GM12878 (cell line): ENCODE data around the gene KIFC1. TPM values are rescaled to one million over a fixed set of nuclear protein-coding genes. Genes with fewer than 3 reads are reported as not detected.

ENCODE experiments used
- ATAC-seq: fragments of 200-7000 bp; cut with Tn5 transposase; 3 replicates; pipeline ENCODE4 v1.9.1; 2020; ENCODE audit warnings: mild to moderate bottlenecking, moderate library complexity
- BruUV-seq: library from RNA; stranded (reverse); fragments of 400-500 nt; replicated peaks from 2 replicates; lab custom pipeline; 2021; lab: Mats Ljungman, UMichigan
- CTCF ChIA-PET: fragments of 300-600 bp; sonication (Branson Sonifier 250); formaldehyde crosslinking; extraction: SDS; loops from one replicate; lab custom pipeline; 2021; ENCODE audit warnings: inconsistent platforms; lab: Yijun Ruan, JAX
- POLR2A ChIA-PET: fragments of 350-600 bp; formaldehyde crosslinking; extraction: SDS; loops from one replicate; lab custom pipeline; 2021; ENCODE audit warnings: inconsistent platforms; lab: Charles Lee
- RAD21 ChIA-PET: fragments of 300-600 bp; sonication (Branson Sonifier 250); formaldehyde crosslinking; loops from one replicate; lab custom pipeline; 2023; ENCODE audit warnings: antibody characterized with exemption; ENCODE audit not compliant: unreplicated experiment; lab: Charles Lee
- SMC1A ChIA-PET: fragments of 300-600 bp; sonication (Branson Sonifier 250); formaldehyde crosslinking; loops from one replicate; lab custom pipeline; 2023; ENCODE audit not compliant: unreplicated experiment, uncharacterized antibody; lab: Charles Lee
- DNase-seq: peaks from one replicate; pipeline ENCODE4 v3.0.0-alpha.2; 2011; ENCODE audit warnings: low read depth, low spot score
- FAIRE-seq: peaks from 3 replicates; lab custom pipeline; 2011; peaks lifted over from hg19 to GRCh38; lab: Jason Lieb, UNC
- H2AFZ ChIP-seq: 2 replicates; pipeline ENCODE4 v1.6.0; 2011; ENCODE audit warnings: low read depth, low read length, control low read depth; ENCODE audit not compliant: control insufficient read depth
- H3K27ac ChIP-seq: 2 replicates; pipeline ENCODE4 v1.5.1; 2011; ENCODE audit warnings: control low read depth; ENCODE audit not compliant: control insufficient read depth, insufficient read depth
- H3K27me3 ChIP-seq, 2 experiments: replicated peaks in 1 of 2; 2 replicates each; pipeline versions ENCODE4 v1.6.0 to v1.6.1; 2011; ENCODE audit warnings: low read length in 1 of 2; ENCODE audit not compliant: control insufficient read depth in 2 of 2, insufficient read depth in 2 of 2
- H3K36me3 ChIP-seq, 2 experiments: 2 replicates each; pipeline ENCODE4 v1.5.1; 2011; ENCODE audit warnings: low read length in 1 of 2; ENCODE audit not compliant: control insufficient read depth in 2 of 2, insufficient read depth in 2 of 2
- H3K4me1 ChIP-seq: 2 replicates; pipeline ENCODE4 v1.6.1; 2011; ENCODE audit warnings: mild to moderate bottlenecking, low read length, moderate library complexity, mixed read lengths; ENCODE audit not compliant: control insufficient read depth, insufficient read depth
- H3K4me2 ChIP-seq: 2 replicates; pipeline ENCODE4 v1.6.0; 2011; ENCODE audit warnings: control low read depth; ENCODE audit not compliant: control insufficient read depth, insufficient read depth
- H3K4me3 ChIP-seq: fragments of 200-600 bp; sonication (generic); 2 replicates; pipeline ENCODE4 v1.5.1; 2016
- H3K79me2 ChIP-seq: 2 replicates; pipeline ENCODE4 v1.6.0; 2011; ENCODE audit warnings: low read length; ENCODE audit not compliant: control insufficient read depth, insufficient read depth
- H3K9ac ChIP-seq: 2 replicates; pipeline ENCODE4 v1.8.0; 2011; ENCODE audit warnings: low read length, control low read depth, mixed read lengths; ENCODE audit not compliant: control insufficient read depth, insufficient read depth
- H3K9me3 ChIP-seq: replicated peaks from 3 replicates; pipeline ENCODE4 v1.5.1; 2011; ENCODE audit warnings: mild to moderate bottlenecking, low read length; ENCODE audit not compliant: control insufficient read depth, insufficient read depth
- H4K20me1 ChIP-seq: 2 replicates; pipeline ENCODE4 v1.6.0; 2011; ENCODE audit not compliant: control insufficient read depth, insufficient read depth
- BHLHE40 ChIP-seq, 2 experiments: fragments of 450-650 bp in 1 of 2; IDR thresholded peaks; 2 replicates each; pipeline ENCODE4 v1.6.1; 2011 to 2017; ENCODE audit warnings: low read depth in 2 of 2, borderline replicate concordance in 1 of 2, improper control_type of control experiment in 1 of 2, low read length in 1 of 2, mild to moderate bottlenecking in 1 of 2
- CBFB ChIP-seq: IDR thresholded peaks from 2 replicates; pipeline ENCODE4 v1.6.1; 2016; ENCODE audit warnings: antibody characterized with exemption, low read depth
- ETV6 ChIP-seq, 2 experiments: fragments of 450-650 bp in 1 of 2; IDR thresholded peaks in 1 of 2; conservative IDR thresholded peaks in 1 of 2; 2 replicates each; pipeline ENCODE4 v1.6.1; 2014; ENCODE audit warnings: antibody characterized with exemption in 1 of 2, borderline replicate concordance in 1 of 2, low read depth in 1 of 2, mild to moderate bottlenecking in 1 of 2, moderate library complexity in 1 of 2
- GABPA ChIP-seq: IDR thresholded peaks from 2 replicates; pipeline ENCODE4 v1.6.1; 2014; ENCODE audit warnings: antibody characterized with exemption, low read depth, mild to moderate bottlenecking, inconsistent platforms
- KDM1A ChIP-seq: fragments of 200-600 bp; sonication (generic); IDR thresholded peaks from 2 replicates; pipeline ENCODE4 v1.6.1; 2016; ENCODE audit warnings: borderline replicate concordance
- NFYA ChIP-seq: IDR thresholded peaks from 2 replicates; pipeline ENCODE4 v1.6.1; 2011; ENCODE audit warnings: low read depth, mild to moderate bottlenecking, low read length, improper control_type of control experiment, borderline replicate concordance
- NFYB ChIP-seq: IDR thresholded peaks from 2 replicates; pipeline ENCODE4 v1.6.1; 2011; ENCODE audit warnings: low read depth, mild to moderate bottlenecking, low read length, improper control_type of control experiment, moderate library complexity; ENCODE audit not compliant: insufficient read depth
- POLR2AphosphoS5 ChIP-seq: IDR thresholded peaks from 2 replicates; pipeline ENCODE4 v1.6.1; 2011; ENCODE audit warnings: mild to moderate bottlenecking, low read length, inconsistent platforms
- TCF7 ChIP-seq: IDR thresholded peaks from 2 replicates; pipeline ENCODE4 v1.6.1; 2014; ENCODE audit warnings: antibody characterized with exemption, borderline replicate concordance
- YBX1 ChIP-seq: fragments of 450-650 bp; IDR thresholded peaks from 2 replicates; pipeline ENCODE4 v1.6.1; 2016; ENCODE audit warnings: antibody characterized with exemption
- ZBTB11 ChIP-seq: fragments of 450-650 bp; formaldehyde crosslinking; IDR thresholded peaks from 2 replicates; pipeline ENCODE4 v1.5.0; 2022; ENCODE audit warnings: mild to moderate bottlenecking, missing genetic modification characterization
- WGBS: methylation state at CpG from one replicate; pipeline ENCODE4 v1.1.6; 2016; ENCODE audit warnings: low lambda C conversion rate; ENCODE audit not compliant: insufficient replicate concordance, insufficient coverage; ENCODE audit errors: missing lambda C conversion rate; 5-methylcytosine and 5-hydroxymethylcytosine counted together
- in situ Hi-C: fragments of 300-500 bp; cut with MboI; formaldehyde crosslinking; loops from 9 replicates; pipeline ENCODE4 v1.14.3; 2018; ENCODE audit warnings: mixed read lengths
- intact Hi-C: fragments of 100-400 bp; cut with micrococcal nuclease; formaldehyde crosslinking; loops from one replicate; pipeline ENCODE4 v1.14.2; 2022; ENCODE audit not compliant: unreplicated experiment
- polyA plus RNA-seq, 11 experiments: library from polyadenylated mRNA; depleted of rRNA in 4 of 11; unstranded in 6 of 11; stranded (reverse) in 5 of 11; fragments of >200 nt; fragmentation: Nextera tagmentation in 4 of 11; fragmentation: Illumina TruSeq in 1 of 11; extraction: Ambion mirVana in 4 of 11; extraction: Trizol in 1 of 11; gene quantifications; 1 replicate in 1 of 11; 2 replicates in 10 of 11; pipeline versions ENCODE4 v1.2.1 to v1.2.3, GENCODE V29; 2011 to 2016; ENCODE audit warnings: inconsistent platforms in 2 of 11, missing spikeins in 2 of 11, low read depth in 1 of 11
- total RNA-seq, 4 experiments: library from RNA; depleted of rRNA in 3 of 4; stranded (reverse); fragments of >200 nt in 3 of 4; fragmentation: Illumina TruSeq in 1 of 4; extraction: Trizol in 1 of 4; gene quantifications; 2 replicates each; pipeline versions ENCODE4 v1.2.1 to v1.2.3, GENCODE V29; 2013 to 2021
- TF ChIP-seq, protein P1 (sequence below): IDR thresholded peaks from 2 replicates; pipeline ENCODE4 v1.6.1; 2011; ENCODE audit warnings: borderline replicate concordance, low read depth, mild to moderate bottlenecking, moderate library complexity, low read length; ENCODE audit not compliant: insufficient read depth, poor library complexity, severe bottlenecking

KIFC1 gene
- total and polyA plus RNA-seq, 10 of the 15 experiments (the other 5 are each of a cell fraction or from before 2014, with no cell fraction given), result 1.8 to 87.4 (median 54.4) TPM

DNA sequence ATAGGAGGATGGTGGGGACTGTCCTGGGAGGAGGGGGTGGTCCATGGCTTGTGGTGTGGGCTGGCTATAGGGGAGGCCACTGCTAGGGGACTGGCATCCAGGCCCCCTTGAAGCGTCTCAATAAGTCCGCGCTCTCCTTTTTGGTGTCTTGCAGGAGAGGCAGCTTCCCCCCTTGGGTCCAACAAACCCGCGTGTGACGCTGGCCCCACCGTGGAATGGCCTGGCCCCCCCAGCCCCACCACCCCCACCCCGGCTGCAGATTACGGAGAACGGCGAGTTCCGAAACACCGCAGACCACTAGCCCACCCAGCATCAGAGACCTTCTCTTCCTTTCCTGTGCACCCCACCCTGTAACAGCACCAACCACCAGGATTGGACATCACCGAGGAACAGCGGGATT, 60.0 kb downstream of the KIFC1 start (continued):
- TF ChIP-seq ZBTB11 (CRISPR knock-in tag) (no peak), NFYB (no peak)

- WGBS, result 100% methylated on average over 4 of the region's 4 CpGs
- Histone ChIP-seq H3K27ac (no peak overlapping the region), H3K4me3 (no peak overlapping the region)
Observed at GRCh38 chr6:33452496-33452895, 60.9 kb downstream of the KIFC1 start.

More at GRCh38 chr6:33452496-33452895, 60.9 kb downstream of the KIFC1 start:
- DNase-seq (no peak), ATAC-seq (no peak), FAIRE-seq (no peak)
- ChIA-PET POLR2A (interaction anchor here (0.6 kb wide), 1 partner anchor 11 kb away, joined by 6 read pairs; no protein-coding TSS in a partner anchor), SMC1A (no interaction called here), RAD21 (no interaction called here), CTCF (no interaction called here)
- in situ Hi-C loops (no loop called here), intact Hi-C loops (no loop called here)
- TF ChIP-seq GABPA, result no peak
- no peak for TF ChIP-seq ETV6 (conservative IDR thresholded peaks at IDR 0.05 in 1 of 2, IDR thresholded peaks at IDR 0.05 in 1 of 2; ENCODE audit: borderline replicate concordance in 1 of 2, low read depth in 1 of 2)
- no peak for TF ChIP-seq YBX1
- TF ChIP-seq TCF7, result no peak
- TF ChIP-seq BHLHE40 (IDR thresholded peaks at IDR 0.05; ENCODE audit: borderline replicate concordance in 1 of 2, low read depth in 2 of 2, low read length in 1 of 2), result no peak
- TF ChIP-seq KDM1A, result no peak
- TF ChIP-seq, protein P1, sequence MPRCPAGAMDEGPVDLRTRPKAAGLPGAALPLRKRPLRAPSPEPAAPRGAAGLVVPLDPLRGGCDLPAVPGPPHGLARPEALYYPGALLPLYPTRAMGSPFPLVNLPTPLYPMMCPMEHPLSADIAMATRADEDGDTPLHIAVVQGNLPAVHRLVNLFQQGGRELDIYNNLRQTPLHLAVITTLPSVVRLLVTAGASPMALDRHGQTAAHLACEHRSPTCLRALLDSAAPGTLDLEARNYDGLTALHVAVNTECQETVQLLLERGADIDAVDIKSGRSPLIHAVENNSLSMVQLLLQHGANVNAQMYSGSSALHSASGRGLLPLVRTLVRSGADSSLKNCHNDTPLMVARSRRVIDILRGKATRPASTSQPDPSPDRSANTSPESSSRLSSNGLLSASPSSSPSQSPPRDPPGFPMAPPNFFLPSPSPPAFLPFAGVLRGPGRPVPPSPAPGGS, result no peak
- TF ChIP-seq CBFB, result no peak
- no peak for TF ChIP-seq POLR2AphosphoS5
- no peak for TF ChIP-seq NFYA
- Histone ChIP-seq H2AFZ (no peak overlapping the region), H4K20me1 (no peaks in the 10 kb centered on the region), H3K27me3 (no peaks in the 10 kb centered on the region), H3K36me3 (no peaks in the 10 kb centered on the region; a peak in 1 of 4 replicates), H3K4me1 (peaks cover 3% of the 10 kb centered on the region; the same call in 1 of the 2 replicates), H3K9ac (no peak overlapping the region), H3K4me2 (no peak overlapping the region), H3K79me2 (peaks cover 17% of the 10 kb centered on the region), H3K9me3 (no peaks in the 10 kb centered on the region)
- no TSS peak for BruUV-seq
